Stomach smooth muscle (tissue), 2 donors: ENCODE data around the gene RUNX2.
"Not testable (repeated sequence)": the region's sequence is repeated elsewhere in the genome, so short reads cannot be mapped to it uniquely, and the experiment has no call there.

Source experiments
- H3K27ac ChIP-seq: one replicate; pipeline ENCODE4 v1.7.0; 2013; ENCODE audit warnings: mild to moderate bottlenecking, low read length, inconsistent platforms
- H3K27me3 ChIP-seq, 2 donors: one replicate each; pipeline ENCODE4 v1.7.0; 2013; ENCODE audit warnings: low read length in 2 of 2; ENCODE audit not compliant: insufficient read depth in 2 of 2, control insufficient read depth in 1 of 2
- H3K36me3 ChIP-seq, 2 donors: one replicate each; pipeline ENCODE4 v1.7.0; 2013; ENCODE audit warnings: low read length in 2 of 2; ENCODE audit not compliant: control insufficient read depth in 2 of 2, insufficient read depth in 2 of 2
- H3K4me1 ChIP-seq: one replicate; pipeline ENCODE4 v1.7.0; 2013; ENCODE audit warnings: low read length; ENCODE audit not compliant: control insufficient read depth, insufficient read depth
- H3K4me3 ChIP-seq, 2 donors: one replicate each; pipeline ENCODE4 v1.7.0; 2013; ENCODE audit warnings: low read length in 2 of 2
- H3K9ac ChIP-seq, 2 donors: one replicate each; pipeline ENCODE4 v1.7.0; 2013; ENCODE audit warnings: low read length in 2 of 2, mild to moderate bottlenecking in 1 of 2
- H3K9me3 ChIP-seq, 2 donors: one replicate each; pipeline ENCODE4 v1.7.0; 2013; ENCODE audit warnings: low read length in 2 of 2; ENCODE audit not compliant: control insufficient read depth in 2 of 2
- donor health status: healthy.
- donor health status: Pancreatic carcinoma.

RUNX2 gene

GRCh38 chr6:45661661-45662060 lies 333.5 kb downstream of the RUNX2 start:
- Histone ChIP-seq H3K36me3 (no peaks in the 10 kb centered on the region), H3K4me3 (no peak overlapping the region), H3K9ac (no peak overlapping the region), H3K27ac (no peak overlapping the region), H3K4me1 (peaks cover 2% of the 10 kb centered on the region), H3K27me3 (peaks cover 10 to 22% of the 10 kb centered on the region in 2 donors), H3K9me3 (peaks cover 0 to 3% of the 10 kb centered on the region in 2 donors)

- H3K36me3 ChIP-seq, result no peaks in the 10 kb centered on the region
- peaks cover 2% of the 10 kb centered on the region for H3K4me1 ChIP-seq
- H3K4me3 ChIP-seq, result peak overlapping the region; percentile 31 to 54
- no peak overlapping the region for H3K9ac ChIP-seq
- H3K9me3 ChIP-seq, result no peaks in the 10 kb centered on the region
- H3K27ac ChIP-seq, result no peak overlapping the region
- H3K27me3 ChIP-seq, result peaks cover 13 to 24% of the 10 kb centered on the region in 2 donors
Observed at GRCh38 chr6:45663251-45664221, 335.4 kb downstream of the RUNX2 start.

GRCh38 chr6:45664707-45665106 lies 336.6 kb downstream of the RUNX2 start:
- peaks cover 13 to 24% of the 10 kb centered on the region in 2 donors for H3K27me3 ChIP-seq
- peaks cover 2% of the 10 kb centered on the region for H3K4me1 ChIP-seq
- H3K36me3 ChIP-seq, result no peaks in the 10 kb centered on the region
- no peak overlapping the region for H3K9ac ChIP-seq
- H3K27ac ChIP-seq, result no peak overlapping the region
- H3K4me3 ChIP-seq, result no peak overlapping the region
- no peaks in the 10 kb centered on the region for H3K9me3 ChIP-seq

- Histone ChIP-seq H3K36me3 (no peaks in the 10 kb centered on the region), H3K27ac (no peak overlapping the region), H3K4me3 (no peak overlapping the region), H3K4me1 (peaks cover 2% of the 10 kb centered on the region), H3K9me3 (no peaks in the 10 kb centered on the region), H3K9ac (no peak overlapping the region), H3K27me3 (peaks cover 13 to 24% of the 10 kb centered on the region in 2 donors)
Observed at GRCh38 chr6:45665859-45666258, 337.7 kb downstream of the RUNX2 start.

- Histone ChIP-seq H3K9ac (no peak overlapping the region), H3K4me1 (peaks cover 2% of the 10 kb centered on the region), H3K4me3 (no peak overlapping the region), H3K27ac (no peak overlapping the region), H3K27me3 (peaks cover 13 to 24% of the 10 kb centered on the region in 2 donors), H3K9me3 (no peaks in the 10 kb centered on the region), H3K36me3 (no peaks in the 10 kb centered on the region)
Observed at GRCh38 chr6:45666846-45667245, 338.7 kb downstream of the RUNX2 start.

- Histone ChIP-seq H3K27me3 (peaks cover 13 to 24% of the 10 kb centered on the region in 2 donors), H3K27ac (no peak overlapping the region), H3K4me1 (peaks cover 2% of the 10 kb centered on the region), H3K9ac (no peak overlapping the region), H3K9me3 (no peaks in the 10 kb centered on the region), H3K36me3 (no peaks in the 10 kb centered on the region), H3K4me3 (no peak overlapping the region)
Observed at GRCh38 chr6:45667300-45667699, 339.2 kb downstream of the RUNX2 start.

GRCh38 chr6:45667766-45668165 lies 339.6 kb downstream of the RUNX2 start:
- Histone ChIP-seq H3K4me3 (no peak overlapping the region), H3K27ac (no peak overlapping the region), H3K27me3 (peaks cover 10 to 20% of the 10 kb centered on the region in 2 donors), H3K4me1 (peaks cover 2% of the 10 kb centered on the region), H3K9ac (no peak overlapping the region), H3K9me3 (no peaks in the 10 kb centered on the region), H3K36me3 (no peaks in the 10 kb centered on the region)

GRCh38 chr6:45668705-45669104 lies 340.6 kb downstream of the RUNX2 start:
- H3K27ac ChIP-seq, result no peak overlapping the region
- no peaks in the 10 kb centered on the region for H3K9me3 ChIP-seq
- H3K9ac ChIP-seq, result no peak overlapping the region
- no peaks in the 10 kb centered on the region for H3K36me3 ChIP-seq
- peaks cover 2% of the 10 kb centered on the region for H3K4me1 ChIP-seq
- H3K4me3 ChIP-seq, result no peak overlapping the region
- H3K27me3 ChIP-seq, result peaks cover 8 to 11% of the 10 kb centered on the region in 2 donors

GRCh38 chr6:45673167-45673566 lies 345.0 kb downstream of the RUNX2 start:
- not testable (repeated sequence) for H3K27ac ChIP-seq, H3K4me1 ChIP-seq, H3K9ac ChIP-seq, H3K4me3 ChIP-seq, H3K27me3 ChIP-seq, H3K9me3 ChIP-seq, H3K36me3 ChIP-seq

- H3K27ac ChIP-seq, H3K9ac ChIP-seq, H3K27me3 ChIP-seq, H3K4me3 ChIP-seq, H3K4me1 ChIP-seq, H3K36me3 ChIP-seq, H3K9me3 ChIP-seq: not testable (repeated sequence)
Observed at GRCh38 chr6:45675166-45675565, 347.0 kb downstream of the RUNX2 start.

GRCh38 chr6:45675634-45676033 lies 347.5 kb downstream of the RUNX2 start:
- Histone ChIP-seq H3K27me3 (peaks cover 0 to 4% of the 10 kb centered on the region in 2 donors), H3K27ac (no peak overlapping the region), H3K4me3 (no peak overlapping the region)

More at GRCh38 chr6:45675634-45676033, 347.5 kb downstream of the RUNX2 start:
- peaks cover 7% of the 10 kb centered on the region for H3K4me1 ChIP-seq
- H3K9me3 ChIP-seq, result peaks cover 5 to 7% of the 10 kb centered on the region in 2 donors
- H3K36me3 ChIP-seq, result no peaks in the 10 kb centered on the region
- H3K9ac ChIP-seq, result no peak overlapping the region
